Measurements from ENCODE around the gene SLC3A2.
"Not testable (repeated sequence)": the region's sequence is repeated elsewhere in the genome, so short reads cannot be mapped to it uniquely, and the experiment has no call there.

SLC3A2 gene

GRCh38 chr11:62880803-62881578 lies at the start of gene SLC3A2:
TSS of gene SLC3A2 (plus strand) at chr11:62880896. CDS start at chr11:62881024, 128 bp downstream.
- DNase-seq, result peak; percentile 85

GRCh38 chr11:62830904-62831519 lies 49.7 kb upstream of the SLC3A2 start:
- no peak for DNase-seq

- peak; percentile 100 for DNase-seq
These were observed 49.0 kb upstream of the SLC3A2 start, which contains the start of gene STX5 for GRCh38 chr11:62831520-62832335. TSS of gene STX5 (minus strand) at chr11:62832051. CDS start at chr11:62831243, 808 bp downstream.

- no peak for DNase-seq
These were observed 48.1 kb upstream of the SLC3A2 start, which contains the start of gene TEX54 for GRCh38 chr11:62832336-62833234. TSS of gene TEX54 (minus strand) at chr11:62832841.

GRCh38 chr11:62835336-62835735 lies 45.4 kb upstream of the SLC3A2 start:
- DNase-seq, result no peak

- DNase-seq, result peak; percentile 95
These were observed 41.4 kb upstream of the SLC3A2 start, which contains the start of gene WDR74 for GRCh38 chr11:62839050-62839945. TSS of gene WDR74 (minus strand) at chr11:62839590. CDS start at chr11:62839570, 20 bp downstream.

GRCh38 chr11:62840721-62841360 lies 39.9 kb upstream of the SLC3A2 start:
- peak; percentile 88 for DNase-seq

GRCh38 chr11:62841361-62842170 lies 39.1 kb upstream of the SLC3A2 start:
- DNase-seq, result peak; percentile 93

GRCh38 chr11:62842171-62842741 lies 38.4 kb upstream of the SLC3A2 start:
- peak; percentile 46 for DNase-seq

GRCh38 chr11:62842891-62843290 lies 37.8 kb upstream of the SLC3A2 start:
- not testable (repeated sequence) for DNase-seq

- no peak for DNase-seq
These were observed 37.2 kb upstream of the SLC3A2 start for GRCh38 chr11:62843466-62843865.

GRCh38 chr11:62844154-62844553 lies 36.5 kb upstream of the SLC3A2 start:
- no peak for DNase-seq

- no peak for DNase-seq
These were observed 34.5 kb upstream of the SLC3A2 start for GRCh38 chr11:62846177-62846576.

- no peak for DNase-seq
These were observed 32.9 kb upstream of the SLC3A2 start for GRCh38 chr11:62847767-62848314.

- no peak for DNase-seq
These were observed 29.5 kb upstream of the SLC3A2 start for GRCh38 chr11:62850911-62851806.

GRCh38 chr11:62851807-62852522 lies 28.7 kb upstream of the SLC3A2 start:
- no peak for DNase-seq
